GM19238 (cell line): ENCODE results near the gene SYVN1.
A peak's percentile ranks its signal among the peaks of the same experiment; 100 is the strongest.
"Not testable (repeated sequence)": the region's sequence is repeated elsewhere in the genome, so short reads cannot be mapped to it uniquely, and the experiment has no call there.

Experiments
- DNase-seq: peaks from one replicate; pipeline ENCODE4 v3.0.0; 2011; ENCODE audit warnings: low spot score; ENCODE audit not compliant: insufficient read length

The SYVN1 gene

GRCh38 chr11:65151331-65151899, 17.1 kb upstream of the SYVN1 start:
- no peak for DNase-seq

- DNase-seq = no peak
Measured at GRCh38 chr11:65150509-65151299, 16.4 kb upstream of the SYVN1 start.

DNA sequence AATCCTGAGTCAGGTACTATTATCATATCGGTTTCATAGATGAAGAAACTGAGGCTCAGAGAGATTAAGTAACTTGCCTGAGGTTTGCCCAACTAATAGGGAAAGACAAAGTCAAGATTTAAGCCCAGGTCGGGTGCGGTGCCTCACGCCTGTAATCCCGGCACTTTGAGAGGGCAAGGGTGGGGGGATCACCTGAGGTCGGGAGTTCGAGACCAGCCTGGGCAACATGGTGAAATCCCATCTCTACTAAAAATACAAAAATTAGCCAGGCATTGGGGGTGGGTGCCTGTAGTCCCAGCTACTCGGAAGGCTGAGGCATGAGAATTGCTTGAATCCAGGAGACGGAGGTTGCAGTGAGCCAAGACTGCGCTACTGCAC, 15.8 kb upstream of the SYVN1 start:
- not testable (repeated sequence) for DNase-seq

- DNase-seq = no peak
Measured at GRCh38 chr11:65148657-65149056, 14.3 kb upstream of the SYVN1 start.

GRCh38 chr11:65147352-65148075, 13.2 kb upstream of the SYVN1 start:
- DNase-seq = no peak

DNA sequence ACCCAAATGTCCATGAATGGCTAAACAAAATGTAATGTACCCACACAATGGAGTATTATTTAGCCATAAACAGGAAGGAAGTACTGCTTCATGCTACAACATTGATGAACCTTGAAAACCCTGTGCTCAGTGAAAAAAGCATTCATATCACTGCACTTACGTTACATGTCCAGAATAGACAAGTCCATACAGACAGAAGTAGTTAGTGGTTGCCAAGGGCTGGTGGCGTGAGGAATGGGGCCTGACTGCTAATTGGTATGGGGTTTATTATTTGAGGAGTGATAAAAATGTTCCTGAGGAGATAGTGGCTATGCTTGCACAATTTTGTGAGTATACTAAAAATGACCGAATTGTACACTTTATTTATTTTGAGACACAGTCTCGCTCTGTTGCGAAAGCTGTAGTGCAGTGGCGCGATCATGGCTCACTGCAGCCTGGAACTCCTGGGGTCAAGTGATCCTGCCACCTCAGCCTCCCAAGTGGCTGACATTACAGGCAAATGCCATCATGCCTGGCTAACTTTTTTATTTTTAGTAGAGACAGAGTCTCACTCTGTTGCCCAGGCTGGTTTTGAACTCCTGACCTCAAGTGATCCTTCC, 7.7 kb upstream of the SYVN1 start:
- DNase-seq = no peak

GRCh38 chr11:65136515-65137096, 2.3 kb upstream of the SYVN1 start:
- no peak for DNase-seq

DNA sequence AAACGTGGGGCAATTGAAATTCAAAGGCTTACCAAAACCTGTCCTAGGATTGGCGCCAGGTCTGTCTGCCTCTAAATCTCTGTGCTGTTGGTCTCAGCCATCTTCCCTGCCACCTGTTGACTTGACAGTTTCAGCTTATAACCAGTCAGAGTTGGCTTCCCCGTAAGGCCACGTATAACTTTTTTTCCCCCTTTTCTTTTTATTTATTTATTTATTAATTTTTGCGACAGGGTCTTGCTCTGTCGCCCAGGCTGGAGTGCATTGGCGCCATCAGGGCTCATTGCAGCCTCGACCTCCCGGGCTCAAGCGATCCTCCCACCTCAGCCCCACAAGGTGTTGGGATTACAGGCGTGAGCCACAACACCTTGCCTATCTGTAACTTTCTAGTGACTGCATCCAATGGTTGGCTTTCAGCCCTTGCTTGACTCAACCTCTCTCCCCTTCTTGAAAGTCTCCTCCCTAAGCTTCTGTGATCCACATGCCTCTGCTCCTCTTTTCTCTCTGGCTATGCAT, 1.4 kb upstream of the SYVN1 start:
- DNase-seq = no peak

GRCh38 chr11:65134952-65135632, 773 bp upstream of the SYVN1 start:
- DNase-seq = peak; percentile 86

- DNase-seq = no peak
Measured at GRCh38 chr11:65133724-65134123, 595 bp downstream of the SYVN1 start.

- DNase-seq = no peak
Measured at GRCh38 chr11:65132988-65133700, 1.2 kb downstream of the SYVN1 start.

GRCh38 chr11:65132238-65132987, 1.9 kb downstream of the SYVN1 start:
- no peak for DNase-seq

- DNase-seq = no peak
Measured at GRCh38 chr11:65131895-65132237, 2.5 kb downstream of the SYVN1 start.

DNA sequence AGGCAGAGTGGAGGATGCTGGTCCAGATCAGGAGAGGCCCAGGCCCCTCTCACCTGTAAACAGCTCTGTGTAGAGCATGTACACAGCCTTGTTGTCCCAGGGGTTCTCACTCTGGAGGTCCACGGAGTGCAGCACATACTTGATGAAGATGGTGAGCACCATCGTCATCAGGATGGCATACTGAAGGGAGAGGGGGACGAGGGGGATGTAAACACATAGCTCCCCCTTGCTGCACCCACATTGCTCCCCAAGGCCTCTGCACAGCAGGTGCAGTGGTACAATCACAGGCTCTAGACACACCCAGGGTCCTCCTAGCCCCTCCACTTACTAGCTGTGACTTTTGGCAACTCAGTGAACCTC, 2.9 kb downstream of the SYVN1 start:
- no peak for DNase-seq

DNA sequence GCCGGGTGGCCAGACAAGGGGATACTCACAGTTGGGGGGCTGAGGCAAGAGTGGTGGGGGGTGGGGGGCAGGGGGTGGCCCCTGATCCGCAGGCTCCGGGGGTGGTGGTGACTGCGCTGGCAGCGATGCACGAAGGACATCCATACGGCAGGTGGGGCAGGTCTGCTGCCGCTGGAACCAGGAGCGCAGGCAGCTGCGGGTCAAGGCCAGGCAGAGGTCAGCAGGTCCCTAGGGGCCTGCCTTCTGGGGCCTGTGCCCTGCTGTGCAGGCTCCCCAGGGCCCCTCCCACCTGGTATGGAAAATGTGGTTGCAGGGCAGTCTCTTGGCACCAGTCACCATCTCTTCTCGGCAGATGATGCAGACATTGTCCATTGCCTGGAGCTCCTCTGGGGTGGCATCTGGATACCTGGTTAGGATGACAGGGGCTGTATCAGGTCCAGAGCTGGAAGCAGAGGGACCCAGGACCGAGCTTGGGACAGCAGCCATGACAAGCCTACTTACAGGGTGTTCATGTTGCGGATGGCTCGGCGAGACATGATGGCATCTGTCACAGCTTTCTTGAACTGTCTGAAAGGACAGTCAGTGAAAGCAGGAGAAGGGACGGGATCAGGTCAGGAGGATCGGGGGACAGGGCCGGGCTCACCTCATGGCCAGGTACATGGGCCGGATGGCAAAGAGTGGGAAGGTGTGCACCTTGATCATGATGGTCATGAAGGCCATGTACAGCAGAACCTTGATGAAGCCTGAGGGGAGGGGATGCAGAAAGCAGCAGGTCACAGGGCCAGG, 3.5 kb downstream of the SYVN1 start:
- DNase-seq = no peak

- no peak for DNase-seq
Measured at GRCh38 chr11:65129649-65130441, 4.5 kb downstream of the SYVN1 start.

DNA sequence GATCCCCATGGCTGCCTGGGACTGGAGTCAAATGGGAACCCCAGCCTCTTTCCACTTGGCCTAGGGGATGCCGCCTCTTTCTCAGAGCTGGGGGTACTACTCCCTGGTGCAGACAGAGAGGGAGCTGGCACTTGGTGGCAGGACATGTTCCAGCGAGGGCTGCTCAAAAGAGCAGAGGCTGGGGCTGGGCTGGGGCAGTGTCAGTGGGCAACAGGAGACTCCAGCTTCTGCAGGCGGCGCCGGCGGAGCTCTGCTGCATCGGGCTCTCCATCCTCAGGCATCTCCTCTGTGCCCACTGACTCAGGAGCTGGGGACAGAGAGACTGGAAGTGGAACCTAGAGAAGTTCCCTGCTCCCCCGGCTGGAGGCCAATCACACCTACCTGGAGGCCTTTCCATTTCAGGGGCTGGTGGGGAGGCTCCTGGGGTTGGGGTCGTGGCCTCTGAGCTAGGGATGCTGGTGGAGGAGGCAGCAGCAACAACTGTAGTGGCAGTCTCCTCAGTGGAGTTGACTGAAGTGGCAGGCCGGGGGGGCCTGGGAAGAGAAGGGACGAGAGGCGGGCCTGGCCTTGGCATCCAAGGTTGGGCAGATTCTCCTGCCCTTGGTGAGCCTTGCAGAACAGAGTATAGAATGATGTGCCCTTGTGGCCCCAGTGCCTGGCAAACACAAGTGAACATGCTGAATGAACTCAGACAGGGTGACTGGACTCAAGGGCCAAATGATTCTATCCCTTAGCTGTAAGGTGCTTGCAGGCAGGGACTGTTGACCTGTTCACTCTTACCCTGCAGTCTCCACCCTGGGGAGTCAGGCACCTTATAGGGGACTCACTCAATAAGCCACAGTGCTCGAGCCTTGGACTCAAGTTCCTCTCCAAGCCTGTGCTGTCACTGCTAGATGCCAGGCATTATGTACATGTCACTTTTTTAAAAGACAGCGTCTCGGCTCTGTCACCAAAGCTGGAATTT, 5.9 kb downstream of the SYVN1 start:
- no peak for DNase-seq
